ENCODE results near the gene ZMIZ1. TPM values are rescaled to one million over a fixed set of nuclear protein-coding genes. Genes with fewer than 3 reads are reported as not detected.

ZMIZ1 gene
- total and polyA plus RNA-seq, 4 donors, result 3.9 to 19.1 (median 9.8) TPM

DNA sequence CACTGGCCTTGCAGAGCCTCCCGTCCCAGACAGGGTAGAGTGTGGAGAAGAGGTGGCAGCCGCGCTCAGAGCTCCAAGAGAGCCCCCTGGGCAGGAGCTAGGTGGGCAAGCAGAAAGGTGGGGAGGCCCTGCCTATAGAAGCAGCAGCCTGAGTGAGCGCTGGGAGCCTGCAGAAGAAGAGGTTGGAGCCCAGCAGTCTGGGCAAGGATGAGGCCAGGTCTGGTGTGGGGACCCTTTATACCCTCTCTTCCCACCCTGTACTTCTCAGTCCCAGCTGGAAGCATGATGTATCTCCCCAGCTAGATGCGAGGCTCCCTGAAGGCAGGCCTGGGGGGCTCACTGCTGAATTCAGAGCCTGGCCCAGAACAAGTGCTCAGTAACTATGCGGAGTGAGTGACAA, 44.5 kb upstream of the ZMIZ1 start:
- Histone ChIP-seq H3K9ac (ENCODE audit: low read depth in 1 of 2, low read length in 2 of 2) (no peak overlapping the region), H3K36me3 (ENCODE audit: control insufficient read depth in 4 of 4, insufficient read depth in 3 of 4, low read depth in 1 of 4, low read length in 3 of 4) (no peaks in the 10 kb centered on the region), H3K27ac (ENCODE audit: low read depth in 1 of 2, low read length in 2 of 2) (no peak overlapping the region), H3K9me3 (ENCODE audit: control insufficient read depth in 4 of 4, low read length in 3 of 4) (no peaks in the 10 kb centered on the region), H3K27me3 (ENCODE audit: control insufficient read depth in 4 of 4, insufficient read depth in 4 of 4, low read length in 3 of 4) (no peaks in the 10 kb centered on the region), H3K4me1 (ENCODE audit: control insufficient read depth in 4 of 4, insufficient read depth in 4 of 4, low read length in 3 of 4) (peaks cover 26 to 61% (median 44%) of the 10 kb centered on the region in 4 donors), H3K4me3 (ENCODE audit: low read depth in 1 of 3, low read length in 3 of 3) (no peak overlapping the region)
- 84% methylated on average over 6 of the region's 6 CpGs for WGBS
- DNase-seq (ENCODE audit: low spot score), result no peak
- TF ChIP-seq, protein P1, sequence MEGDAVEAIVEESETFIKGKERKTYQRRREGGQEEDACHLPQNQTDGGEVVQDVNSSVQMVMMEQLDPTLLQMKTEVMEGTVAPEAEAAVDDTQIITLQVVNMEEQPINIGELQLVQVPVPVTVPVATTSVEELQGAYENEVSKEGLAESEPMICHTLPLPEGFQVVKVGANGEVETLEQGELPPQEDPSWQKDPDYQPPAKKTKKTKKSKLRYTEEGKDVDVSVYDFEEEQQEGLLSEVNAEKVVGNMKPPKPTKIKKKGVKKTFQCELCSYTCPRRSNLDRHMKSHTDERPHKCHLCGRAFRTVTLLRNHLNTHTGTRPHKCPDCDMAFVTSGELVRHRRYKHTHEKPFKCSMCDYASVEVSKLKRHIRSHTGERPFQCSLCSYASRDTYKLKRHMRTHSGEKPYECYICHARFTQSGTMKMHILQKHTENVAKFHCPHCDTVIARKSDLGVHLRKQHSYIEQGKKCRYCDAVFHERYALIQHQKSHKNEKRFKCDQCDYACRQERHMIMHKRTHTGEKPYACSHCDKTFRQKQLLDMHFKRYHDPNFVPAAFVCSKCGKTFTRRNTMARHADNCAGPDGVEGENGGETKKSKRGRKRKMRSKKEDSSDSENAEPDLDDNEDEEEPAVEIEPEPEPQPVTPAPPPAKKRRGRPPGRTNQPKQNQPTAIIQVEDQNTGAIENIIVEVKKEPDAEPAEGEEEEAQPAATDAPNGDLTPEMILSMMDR (IDR thresholded peaks at IDR 0.05; ENCODE audit: low read depth, low read length, missing input control), result no peak
- TF ChIP-seq YY1 (IDR thresholded peaks at IDR 0.05) (no peak), RXRA (IDR thresholded peaks at IDR 0.05) (no peak), GABPA (IDR thresholded peaks at IDR 0.05 in 1 of 2, conservative IDR thresholded peaks at IDR 0.05 in 1 of 2) (no peak), NR2F2 (IDR thresholded peaks at IDR 0.05) (no peak), TAF1 (conservative IDR thresholded peaks at IDR 0.05) (no peak), HNF4A (conservative IDR thresholded peaks at IDR 0.05) (no peak), FOXA2 (IDR thresholded peaks at IDR 0.05) (no peak), RAD21 (IDR thresholded peaks at IDR 0.05) (no peak), HNF4G (IDR thresholded peaks at IDR 0.05) (no peak), EGR1 (IDR thresholded peaks at IDR 0.05; ENCODE audit: low read depth in 2 of 2) (no peak), JUND (IDR thresholded peaks at IDR 0.05) (no peak)
- TF ChIP-seq, protein P2, sequence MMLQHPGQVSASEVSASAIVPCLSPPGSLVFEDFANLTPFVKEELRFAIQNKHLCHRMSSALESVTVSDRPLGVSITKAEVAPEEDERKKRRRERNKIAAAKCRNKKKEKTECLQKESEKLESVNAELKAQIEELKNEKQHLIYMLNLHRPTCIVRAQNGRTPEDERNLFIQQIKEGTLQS (IDR thresholded peaks at IDR 0.05), result no peak
- TF ChIP-seq, protein P3, sequence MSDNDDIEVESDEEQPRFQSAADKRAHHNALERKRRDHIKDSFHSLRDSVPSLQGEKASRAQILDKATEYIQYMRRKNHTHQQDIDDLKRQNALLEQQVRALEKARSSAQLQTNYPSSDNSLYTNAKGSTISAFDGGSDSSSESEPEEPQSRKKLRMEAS (IDR thresholded peaks at IDR 0.05), result no peak
- TF ChIP-seq, protein P4, sequence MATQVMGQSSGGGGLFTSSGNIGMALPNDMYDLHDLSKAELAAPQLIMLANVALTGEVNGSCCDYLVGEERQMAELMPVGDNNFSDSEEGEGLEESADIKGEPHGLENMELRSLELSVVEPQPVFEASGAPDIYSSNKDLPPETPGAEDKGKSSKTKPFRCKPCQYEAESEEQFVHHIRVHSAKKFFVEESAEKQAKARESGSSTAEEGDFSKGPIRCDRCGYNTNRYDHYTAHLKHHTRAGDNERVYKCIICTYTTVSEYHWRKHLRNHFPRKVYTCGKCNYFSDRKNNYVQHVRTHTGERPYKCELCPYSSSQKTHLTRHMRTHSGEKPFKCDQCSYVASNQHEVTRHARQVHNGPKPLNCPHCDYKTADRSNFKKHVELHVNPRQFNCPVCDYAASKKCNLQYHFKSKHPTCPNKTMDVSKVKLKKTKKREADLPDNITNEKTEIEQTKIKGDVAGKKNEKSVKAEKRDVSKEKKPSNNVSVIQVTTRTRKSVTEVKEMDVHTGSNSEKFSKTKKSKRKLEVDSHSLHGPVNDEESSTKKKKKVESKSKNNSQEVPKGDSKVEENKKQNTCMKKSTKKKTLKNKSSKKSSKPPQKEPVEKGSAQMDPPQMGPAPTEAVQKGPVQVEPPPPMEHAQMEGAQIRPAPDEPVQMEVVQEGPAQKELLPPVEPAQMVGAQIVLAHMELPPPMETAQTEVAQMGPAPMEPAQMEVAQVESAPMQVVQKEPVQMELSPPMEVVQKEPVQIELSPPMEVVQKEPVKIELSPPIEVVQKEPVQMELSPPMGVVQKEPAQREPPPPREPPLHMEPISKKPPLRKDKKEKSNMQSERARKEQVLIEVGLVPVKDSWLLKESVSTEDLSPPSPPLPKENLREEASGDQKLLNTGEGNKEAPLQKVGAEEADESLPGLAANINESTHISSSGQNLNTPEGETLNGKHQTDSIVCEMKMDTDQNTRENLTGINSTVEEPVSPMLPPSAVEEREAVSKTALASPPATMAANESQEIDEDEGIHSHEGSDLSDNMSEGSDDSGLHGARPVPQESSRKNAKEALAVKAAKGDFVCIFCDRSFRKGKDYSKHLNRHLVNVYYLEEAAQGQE (IDR thresholded peaks at IDR 0.05), result no peak
- TF ChIP-seq, protein P5, sequence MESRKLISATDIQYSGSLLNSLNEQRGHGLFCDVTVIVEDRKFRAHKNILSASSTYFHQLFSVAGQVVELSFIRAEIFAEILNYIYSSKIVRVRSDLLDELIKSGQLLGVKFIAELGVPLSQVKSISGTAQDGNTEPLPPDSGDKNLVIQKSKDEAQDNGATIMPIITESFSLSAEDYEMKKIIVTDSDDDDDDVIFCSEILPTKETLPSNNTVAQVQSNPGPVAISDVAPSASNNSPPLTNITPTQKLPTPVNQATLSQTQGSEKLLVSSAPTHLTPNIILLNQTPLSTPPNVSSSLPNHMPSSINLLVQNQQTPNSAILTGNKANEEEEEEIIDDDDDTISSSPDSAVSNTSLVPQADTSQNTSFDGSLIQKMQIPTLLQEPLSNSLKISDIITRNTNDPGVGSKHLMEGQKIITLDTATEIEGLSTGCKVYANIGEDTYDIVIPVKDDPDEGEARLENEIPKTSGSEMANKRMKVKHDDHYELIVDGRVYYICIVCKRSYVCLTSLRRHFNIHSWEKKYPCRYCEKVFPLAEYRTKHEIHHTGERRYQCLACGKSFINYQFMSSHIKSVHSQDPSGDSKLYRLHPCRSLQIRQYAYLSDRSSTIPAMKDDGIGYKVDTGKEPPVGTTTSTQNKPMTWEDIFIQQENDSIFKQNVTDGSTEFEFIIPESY (IDR thresholded peaks at IDR 0.05), result no peak

DNA sequence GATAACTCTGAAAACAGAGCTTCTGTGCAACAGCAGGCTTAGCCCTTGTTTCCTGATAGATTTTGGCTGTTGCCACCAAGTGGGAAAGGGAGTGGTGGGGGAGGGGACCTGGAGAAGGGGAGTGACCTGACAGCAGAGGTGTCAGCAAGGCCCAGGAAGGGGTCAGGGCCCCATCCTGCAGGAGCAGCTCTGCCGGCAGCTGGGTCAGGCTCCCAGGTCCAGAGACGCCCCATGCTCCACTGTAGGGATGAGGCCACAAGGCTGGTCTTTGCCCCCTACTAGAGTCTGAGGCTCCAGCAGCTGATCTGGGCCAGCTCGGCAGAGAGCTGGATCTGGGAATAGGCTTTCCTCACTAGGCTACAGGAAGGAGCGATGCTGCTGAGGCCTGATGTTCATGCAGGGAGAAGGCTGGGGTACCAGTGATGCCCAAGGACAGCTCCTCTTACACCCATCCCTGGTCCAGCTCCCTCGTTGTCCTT, 44.0 kb upstream of the ZMIZ1 start:
- Histone ChIP-seq H3K27me3 (ENCODE audit: control insufficient read depth in 4 of 4, insufficient read depth in 4 of 4, low read length in 3 of 4) (no peaks in the 10 kb centered on the region), H3K27ac (ENCODE audit: low read depth in 1 of 2, low read length in 2 of 2) (no peak overlapping the region), H3K36me3 (ENCODE audit: control insufficient read depth in 4 of 4, insufficient read depth in 3 of 4, low read depth in 1 of 4, low read length in 3 of 4) (no peaks in the 10 kb centered on the region), H3K9me3 (ENCODE audit: control insufficient read depth in 4 of 4, low read length in 3 of 4) (no peaks in the 10 kb centered on the region), H3K4me1 (ENCODE audit: control insufficient read depth in 4 of 4, insufficient read depth in 4 of 4, low read length in 3 of 4) (peaks cover 26 to 56% (median 39%) of the 10 kb centered on the region in 4 donors), H3K9ac (ENCODE audit: low read depth in 1 of 2, low read length in 2 of 2) (no peak overlapping the region), H3K4me3 (ENCODE audit: low read depth in 1 of 3, low read length in 3 of 3) (no peak overlapping the region)
- TF ChIP-seq, protein P1 (IDR thresholded peaks at IDR 0.05; ENCODE audit: low read depth, low read length, missing input control), result no peak
- TF ChIP-seq, protein P2 (IDR thresholded peaks at IDR 0.05), result no peak
- TF ChIP-seq TAF1 (conservative IDR thresholded peaks at IDR 0.05), result no peak
- WGBS, result 62% methylated on average over 5 of the region's 5 CpGs
- DNase-seq (ENCODE audit: low spot score), result no peak
